ENCODE measurements around the gene CMIP.

Gene CMIP

DNA sequence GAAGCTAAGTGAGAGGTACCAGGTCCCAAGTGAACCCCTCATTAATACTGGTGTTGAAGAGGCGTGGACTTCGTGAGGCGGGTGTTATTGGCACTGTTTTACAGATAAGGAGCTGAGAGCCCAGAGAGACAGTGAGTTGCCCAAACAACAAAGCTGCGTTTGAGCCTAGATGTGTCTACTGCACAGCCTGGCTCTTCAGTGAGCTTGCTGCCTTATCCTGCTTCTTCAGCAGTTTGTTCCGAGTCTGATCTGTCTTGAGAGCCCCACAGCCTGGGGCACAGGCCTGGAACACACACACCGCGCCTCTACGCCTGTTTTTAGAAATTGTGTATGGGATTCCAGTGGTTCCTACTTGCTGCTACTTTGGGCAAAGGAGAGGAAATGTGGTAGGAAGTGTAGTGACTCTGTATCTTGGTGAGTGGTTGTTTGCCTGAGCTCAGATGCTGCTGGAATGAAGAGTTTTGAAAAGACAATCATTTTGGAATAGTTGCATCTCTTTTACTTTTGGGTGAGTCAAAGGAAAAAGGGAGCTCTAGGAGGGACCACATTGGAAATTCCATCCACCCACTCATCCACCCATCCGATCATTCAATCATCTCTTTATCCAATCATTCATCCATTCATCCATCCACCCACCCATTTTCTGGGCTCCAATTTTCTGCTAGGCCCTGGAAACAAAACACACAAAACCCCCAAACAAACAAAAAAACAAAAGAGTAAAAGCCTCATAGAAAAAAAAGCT, 312.2 kb downstream of the CMIP start:
- H3K79me2 ChIP-seq (ENCODE audit: control insufficient read depth, insufficient read depth, low read length, unreplicated experiment), result no peaks in the 10 kb centered on the region
- no peak overlapping the region for H3K27ac ChIP-seq (ENCODE audit: low read depth, low read length)
- H2AFZ ChIP-seq (ENCODE audit: low read length, unreplicated experiment), result no peak overlapping the region
- H3K4me1 ChIP-seq (ENCODE audit: control insufficient read depth, insufficient read depth, low read length, unreplicated experiment), result no peaks in the 10 kb centered on the region
- no peaks in the 10 kb centered on the region for H3K27me3 ChIP-seq (ENCODE audit: insufficient read depth, low read length)
- no peak overlapping the region for H3K4me3 ChIP-seq (ENCODE audit: low read depth, low read length)
- no peaks in the 10 kb centered on the region for H3K36me3 ChIP-seq (ENCODE audit: insufficient read depth, low read length)

DNA sequence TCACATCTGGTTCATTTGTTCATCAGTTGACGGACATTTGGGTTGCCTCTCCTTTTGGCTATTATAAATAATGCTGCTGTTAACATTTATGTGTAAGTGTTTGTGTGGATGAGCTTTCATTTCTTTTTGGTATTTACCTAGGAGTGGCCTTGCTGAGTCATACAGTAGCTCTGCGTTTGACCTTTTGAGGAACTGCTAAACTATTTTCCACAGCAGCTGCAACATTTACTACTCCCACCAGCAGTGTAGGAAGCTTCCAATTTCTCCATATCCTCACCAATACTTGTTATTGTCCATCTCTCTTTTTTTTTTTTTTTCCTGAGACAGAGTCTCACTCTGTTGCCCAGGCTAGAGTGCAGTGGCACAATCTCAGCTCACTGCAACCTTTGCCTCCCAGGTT, 313.8 kb downstream of the CMIP start:
- Histone ChIP-seq H3K36me3 (ENCODE audit: insufficient read depth, low read length) (no peaks in the 10 kb centered on the region), H3K4me1 (ENCODE audit: control insufficient read depth, insufficient read depth, low read length, unreplicated experiment) (no peaks in the 10 kb centered on the region), H3K4me3 (ENCODE audit: low read depth, low read length) (no peak overlapping the region), H3K27me3 (ENCODE audit: insufficient read depth, low read length) (no peaks in the 10 kb centered on the region), H2AFZ (ENCODE audit: low read length, unreplicated experiment) (no peak overlapping the region), H3K27ac (ENCODE audit: low read depth, low read length) (no peak overlapping the region), H3K79me2 (ENCODE audit: control insufficient read depth, insufficient read depth, low read length, unreplicated experiment) (no peaks in the 10 kb centered on the region)

Data from ACC112 (cell line).